Spleen (tissue), 11 donors: ENCODE measurements around the gene FBXO9. TPM values are rescaled to one million over a fixed set of nuclear protein-coding genes. Genes with fewer than 3 reads are reported as not detected.

Experiments
- DNase-seq: peaks from one replicate; pipeline ENCODE4 v3.0.0-alpha.2; 2020
- H3K27ac ChIP-seq, 8 donors: fragments of 200-600 bp; sonication (generic) in 7 of 8; 1 replicate in 4 of 8; 2 replicates in 4 of 8; pipeline versions ENCODE4 v1.5.0 to v1.8.0; 2016 to 2021; ENCODE audit warnings: inconsistent platforms in 4 of 8, mild to moderate bottlenecking in 4 of 8, moderate library complexity in 1 of 8
- H3K27me3 ChIP-seq, 7 donors: fragments of 200-600 bp; sonication (generic) in 6 of 7; replicated peaks in 1 of 7; 1 replicate in 4 of 7; 2 replicates in 3 of 7; pipeline versions ENCODE4 v1.5.0 to v1.8.0; 2016 to 2021; ENCODE audit warnings: inconsistent platforms in 3 of 7, mild to moderate bottlenecking in 1 of 7
- H3K36me3 ChIP-seq, 6 donors: fragments of 200-600 bp; sonication (generic) in 5 of 6; 1 replicate in 4 of 6; 2 replicates in 2 of 6; pipeline versions ENCODE4 v1.5.0 to v1.8.0; 2016 to 2021; ENCODE audit warnings: inconsistent platforms in 2 of 6
- H3K4me1 ChIP-seq, 6 donors: fragments of 200-600 bp; sonication (generic) in 5 of 6; 1 replicate in 3 of 6; 2 replicates in 3 of 6; pipeline versions ENCODE4 v1.5.0 to v1.8.0; 2016 to 2021; ENCODE audit warnings: inconsistent platforms in 3 of 6
- H3K4me3 ChIP-seq, 8 donors: fragments of 200-600 bp; sonication (generic) in 7 of 8; 1 replicate in 4 of 8; 2 replicates in 4 of 8; pipeline versions ENCODE4 v1.5.0 to v1.8.0; 2016 to 2021; ENCODE audit warnings: inconsistent platforms in 4 of 8, mild to moderate bottlenecking in 4 of 8, moderate library complexity in 2 of 8
- H3K9me3 ChIP-seq, 8 donors: fragments of 200-600 bp; sonication (generic) in 7 of 8; 1 replicate in 4 of 8; 2 replicates in 4 of 8; pipeline versions ENCODE4 v1.5.0 to v1.8.0; 2016 to 2021; ENCODE audit warnings: inconsistent platforms in 4 of 8
- POLR2A ChIP-seq, 3 donors: fragments of 450-650 bp; IDR thresholded peaks; one replicate each; pipeline ENCODE4 v1.5.1; 2017; ENCODE audit warnings: antibody characterized with exemption in 3 of 3, mild to moderate bottlenecking in 1 of 3
- POLR2AphosphoS5 ChIP-seq, 3 donors: sonication (generic); formaldehyde crosslinking; IDR thresholded peaks; one replicate each; pipeline ENCODE4 v1.5.1; 2017; ENCODE audit warnings: antibody characterized with exemption in 3 of 3
- WGBS, 5 donors: extraction: QIAGEN DNeasy Blood & Tissue Kit in 3 of 5; methylation state at CpG; one replicate each; pipeline versions ENCODE4 v1.1.5 to v1.1.7; 2013 to 2018; 5-methylcytosine and 5-hydroxymethylcytosine counted together
- intact Hi-C: fragments of 100-400 bp; cut with DNase I; formaldehyde crosslinking; loops from one replicate; pipeline ENCODE4 v1.15.0; 2023; ENCODE audit warnings: low total_unique reads
- polyA plus RNA-seq, 3 donors: library from polyadenylated mRNA; stranded (reverse); fragments of 200-250 nt; gene quantifications; one replicate each; pipeline ENCODE4 v1.2.1, GENCODE V29; 2013
- total RNA-seq, 7 donors: library from RNA; depleted of rRNA in 3 of 7; stranded (reverse); fragments of >200 nt in 3 of 7; fragmentation: NEBNext Ultra II Directional in 4 of 7; extraction: Animal tissue kit (Norgen Biotek cat#: 25700) in 4 of 7; gene quantifications; one replicate each; pipeline versions ENCODE4 v1.1.0 to v1.2.1, GENCODE V29; 2016 to 2021
- TF ChIP-seq, protein P1 (sequence below), 11 experiments: fragments of 200-600 bp in 7 of 11; fragments of 450-650 bp in 4 of 11; sonication (generic) in 4 of 11; IDR thresholded peaks in 8 of 11; conservative IDR thresholded peaks in 3 of 11; 1 replicate in 7 of 11; 2 replicates in 4 of 11; pipeline versions ENCODE4 v1.4.0 to v1.8.0; 2016 to 2021; ENCODE audit warnings: antibody characterized with exemption in 11 of 11, inconsistent platforms in 4 of 11, mild to moderate bottlenecking in 1 of 11
- donor health status: healthy with polysubstance abuse.
- donor health status: DM: no; HTN: no; CAD: no; lungs with moderate emphysema.
- donor health status: DM: no; HTN: no; CAD: no.
- donor health status: Bipolar disorder and iron deficiency.
- donor health status: healthy.
- donor health status: DM: no; HTN: no; CAD: no.
- donor health status: DM: yes; HTN: yes; CAD: no.

FBXO9 gene
- total and polyA plus RNA-seq, 10 donors = 21.4 to 115 (median 69.5) TPM

DNA sequence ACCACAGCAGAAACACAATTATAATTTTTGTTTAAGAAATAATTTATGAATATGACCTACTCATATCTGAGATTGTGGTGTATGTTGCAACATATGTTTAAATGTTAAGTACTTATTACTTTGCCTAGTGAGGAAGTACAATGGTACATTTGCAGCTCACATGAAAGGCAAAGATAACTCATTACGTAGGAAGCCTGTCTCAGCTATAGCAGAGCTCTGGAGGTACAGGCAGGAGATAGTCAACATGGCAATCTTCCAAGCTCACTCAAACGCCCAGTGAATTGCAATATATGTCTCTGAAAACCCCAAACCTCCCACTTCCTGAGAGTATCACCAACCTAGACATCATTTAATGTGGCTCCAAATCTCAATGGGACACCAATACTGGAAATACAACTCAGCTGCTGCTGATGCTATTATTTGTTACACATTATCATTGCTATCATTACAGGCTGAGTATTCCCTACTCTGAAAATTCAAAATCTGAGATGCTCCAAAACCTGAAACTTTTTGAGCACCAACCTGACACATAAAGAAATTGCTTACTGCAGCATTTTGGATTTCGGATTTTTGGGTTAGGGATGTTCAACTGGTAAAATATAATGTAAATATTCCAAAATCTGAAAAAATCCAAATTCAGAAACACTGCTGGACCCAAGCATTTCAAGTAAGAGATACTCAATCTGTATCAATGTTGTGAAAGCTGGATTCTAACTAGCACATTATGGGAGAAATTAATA lies 45.0 kb upstream of the FBXO9 start:
- intact Hi-C loops = no loop called here
- TF ChIP-seq, protein P1, sequence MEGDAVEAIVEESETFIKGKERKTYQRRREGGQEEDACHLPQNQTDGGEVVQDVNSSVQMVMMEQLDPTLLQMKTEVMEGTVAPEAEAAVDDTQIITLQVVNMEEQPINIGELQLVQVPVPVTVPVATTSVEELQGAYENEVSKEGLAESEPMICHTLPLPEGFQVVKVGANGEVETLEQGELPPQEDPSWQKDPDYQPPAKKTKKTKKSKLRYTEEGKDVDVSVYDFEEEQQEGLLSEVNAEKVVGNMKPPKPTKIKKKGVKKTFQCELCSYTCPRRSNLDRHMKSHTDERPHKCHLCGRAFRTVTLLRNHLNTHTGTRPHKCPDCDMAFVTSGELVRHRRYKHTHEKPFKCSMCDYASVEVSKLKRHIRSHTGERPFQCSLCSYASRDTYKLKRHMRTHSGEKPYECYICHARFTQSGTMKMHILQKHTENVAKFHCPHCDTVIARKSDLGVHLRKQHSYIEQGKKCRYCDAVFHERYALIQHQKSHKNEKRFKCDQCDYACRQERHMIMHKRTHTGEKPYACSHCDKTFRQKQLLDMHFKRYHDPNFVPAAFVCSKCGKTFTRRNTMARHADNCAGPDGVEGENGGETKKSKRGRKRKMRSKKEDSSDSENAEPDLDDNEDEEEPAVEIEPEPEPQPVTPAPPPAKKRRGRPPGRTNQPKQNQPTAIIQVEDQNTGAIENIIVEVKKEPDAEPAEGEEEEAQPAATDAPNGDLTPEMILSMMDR (IDR thresholded peaks at IDR 0.05 in 8 of 11, conservative IDR thresholded peaks at IDR 0.05 in 3 of 11) = no peak
- TF ChIP-seq POLR2A (IDR thresholded peaks at IDR 0.05) (no peak), POLR2AphosphoS5 (IDR thresholded peaks at IDR 0.05) (no peak)
- H3K27me3 ChIP-seq = no peaks in the 10 kb centered on the region
- 50 to 67% (median 64%) methylated on average over 3 of the region's 3 CpGs for WGBS, 5 donors
- H3K4me1 ChIP-seq = no peaks in the 10 kb centered on the region
- H3K27ac ChIP-seq = no peak overlapping the region
- H3K4me3 ChIP-seq = no peak overlapping the region
- H3K36me3 ChIP-seq = peaks cover 0 to 74% (median 35%) of the 10 kb centered on the region in 6 donors
- no peak for DNase-seq
- no peaks in the 10 kb centered on the region for H3K9me3 ChIP-seq

DNA sequence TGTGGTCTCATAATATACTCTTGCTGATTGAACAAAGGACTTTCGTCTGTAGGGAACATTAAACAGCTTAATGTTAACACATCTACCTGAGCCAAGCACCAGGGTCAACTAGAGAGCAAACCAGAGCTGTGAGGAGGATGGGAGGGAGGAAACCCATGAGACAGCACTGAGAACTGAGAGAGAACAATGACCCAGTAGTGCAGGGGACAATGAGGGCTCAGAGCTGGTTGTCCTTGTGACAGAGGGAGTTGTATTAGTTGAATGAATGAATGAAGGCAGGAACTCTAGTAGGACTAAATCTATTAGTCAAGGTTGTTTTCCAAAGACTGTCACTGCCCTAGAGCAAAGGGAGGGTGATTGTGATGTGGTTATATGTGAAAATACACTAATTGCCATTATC lies 41.9 kb upstream of the FBXO9 start:
- Histone ChIP-seq H3K4me3 (no peak overlapping the region), H3K27me3 (no peaks in the 10 kb centered on the region), H3K9me3 (no peaks in the 10 kb centered on the region), H3K4me1 (no peaks in the 10 kb centered on the region), H3K27ac (no peak overlapping the region), H3K36me3 (peaks cover 0 to 74% (median 14%) of the 10 kb centered on the region in 6 donors)
- no peak for TF ChIP-seq POLR2AphosphoS5 (IDR thresholded peaks at IDR 0.05)
- no peak for TF ChIP-seq POLR2A (IDR thresholded peaks at IDR 0.05)
- TF ChIP-seq, protein P1 (IDR thresholded peaks at IDR 0.05 in 8 of 11, conservative IDR thresholded peaks at IDR 0.05 in 3 of 11) = no peak
- WGBS, 5 donors = 91 to 98% (median 93%) methylated on average over 1 of the region's 1 CpG
- DNase-seq = no peak
- intact Hi-C loops = no loop called here

DNA sequence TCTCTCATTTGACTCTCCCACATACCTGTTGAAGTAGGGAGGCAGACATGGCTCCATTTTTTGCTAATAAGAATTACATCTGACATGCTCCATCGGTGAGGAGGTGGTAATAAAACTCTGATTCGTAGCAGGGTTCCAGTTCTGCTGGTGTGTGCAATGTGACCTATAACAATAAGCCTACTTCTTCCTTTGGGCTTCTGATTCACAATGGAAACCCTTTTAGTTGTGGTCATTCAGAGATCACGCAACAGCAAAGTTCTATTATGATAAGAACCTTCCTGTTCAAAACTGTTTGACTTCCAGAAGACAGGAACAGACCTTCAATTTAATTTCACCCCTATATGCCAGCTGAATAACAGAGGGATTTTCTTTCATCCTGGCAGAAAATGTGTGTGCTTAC lies 38.7 kb upstream of the FBXO9 start:
- TF ChIP-seq POLR2AphosphoS5 (IDR thresholded peaks at IDR 0.05) (no peak), POLR2A (IDR thresholded peaks at IDR 0.05) (no peak)
- TF ChIP-seq, protein P1 (IDR thresholded peaks at IDR 0.05 in 8 of 11, conservative IDR thresholded peaks at IDR 0.05 in 3 of 11) = no peak
- Histone ChIP-seq H3K27ac (no peak overlapping the region), H3K4me3 (no peak overlapping the region), H3K27me3 (no peaks in the 10 kb centered on the region), H3K36me3 (peaks cover 0 to 83% (median 21%) of the 10 kb centered on the region in 6 donors), H3K9me3 (no peaks in the 10 kb centered on the region), H3K4me1 (no peaks in the 10 kb centered on the region)
- 72 to 84% (median 81%) methylated on average over 3 of the region's 3 CpGs for WGBS, 5 donors
- intact Hi-C loops = no loop called here
- no peak for DNase-seq

DNA sequence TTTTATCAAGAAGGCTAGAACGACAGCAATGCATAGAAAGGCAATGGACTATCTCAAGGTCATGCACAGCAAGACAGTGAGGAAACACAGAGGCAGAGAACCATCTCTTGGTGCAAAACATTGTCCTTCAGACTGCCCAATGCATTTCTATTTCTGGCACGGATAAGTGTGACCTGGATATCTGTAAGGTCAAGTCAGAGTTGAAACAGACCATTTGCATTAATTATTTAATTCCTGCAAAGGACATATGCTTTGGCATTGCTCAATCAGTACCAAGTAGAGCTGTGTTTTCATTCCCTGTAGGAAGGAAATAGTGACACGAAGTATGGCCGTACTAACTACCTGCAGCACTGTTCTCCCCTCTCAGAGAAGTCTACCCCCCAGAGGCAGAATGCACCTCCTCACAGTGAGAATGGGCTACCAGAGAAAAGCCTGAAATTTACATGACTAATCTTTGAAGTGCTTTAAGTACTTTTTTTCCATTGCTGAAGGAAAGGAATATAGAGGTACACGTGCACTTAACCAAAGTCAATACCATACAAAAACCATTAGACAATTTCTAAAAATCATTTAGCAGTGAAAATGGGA lies 38.0 kb upstream of the FBXO9 start:
- peaks cover 0 to 90% (median 25%) of the 10 kb centered on the region in 6 donors for H3K36me3 ChIP-seq

More for the DNA sequence above, 38.0 kb upstream of the FBXO9 start:
- no peak for TF ChIP-seq POLR2AphosphoS5 (IDR thresholded peaks at IDR 0.05)
- TF ChIP-seq, protein P1 (IDR thresholded peaks at IDR 0.05 in 8 of 11, conservative IDR thresholded peaks at IDR 0.05 in 3 of 11) = no peak
- no peak for TF ChIP-seq POLR2A (IDR thresholded peaks at IDR 0.05)
- no peaks in the 10 kb centered on the region for H3K27me3 ChIP-seq
- H3K4me1 ChIP-seq = no peaks in the 10 kb centered on the region
- intact Hi-C loops = no loop called here
- H3K27ac ChIP-seq = no peak overlapping the region
- no peak overlapping the region for H3K4me3 ChIP-seq
- WGBS, 5 donors = 67 to 87% (median 74%) methylated on average over 5 of the region's 5 CpGs
- no peaks in the 10 kb centered on the region for H3K9me3 ChIP-seq
- no peak for DNase-seq
